ENCODE results near the gene CDKN2AIP.

The CDKN2AIP gene, protein sequence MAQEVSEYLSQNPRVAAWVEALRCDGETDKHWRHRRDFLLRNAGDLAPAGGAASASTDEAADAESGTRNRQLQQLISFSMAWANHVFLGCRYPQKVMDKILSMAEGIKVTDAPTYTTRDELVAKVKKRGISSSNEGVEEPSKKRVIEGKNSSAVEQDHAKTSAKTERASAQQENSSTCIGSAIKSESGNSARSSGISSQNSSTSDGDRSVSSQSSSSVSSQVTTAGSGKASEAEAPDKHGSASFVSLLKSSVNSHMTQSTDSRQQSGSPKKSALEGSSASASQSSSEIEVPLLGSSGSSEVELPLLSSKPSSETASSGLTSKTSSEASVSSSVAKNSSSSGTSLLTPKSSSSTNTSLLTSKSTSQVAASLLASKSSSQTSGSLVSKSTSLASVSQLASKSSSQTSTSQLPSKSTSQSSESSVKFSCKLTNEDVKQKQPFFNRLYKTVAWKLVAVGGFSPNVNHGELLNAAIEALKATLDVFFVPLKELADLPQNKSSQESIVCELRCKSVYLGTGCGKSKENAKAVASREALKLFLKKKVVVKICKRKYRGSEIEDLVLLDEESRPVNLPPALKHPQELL

GRCh38 chr4:183444214-183445096 is at the start of gene CDKN2AIP:
CDKN2AIP (plus strand) TSS chr4:183444636; CDS start chr4:183444798, 162 bp downstream.
- Mint-ChIP-seq H3K36me3 (ENCODE audit: low read depth) (peaks cover 51% of the 10 kb centered on the region), H3K4me3 (peak within 1 kb of the TSS; percentile 94), H3K27ac (peak within 1 kb of the TSS; percentile 96), H3K4me1 (ENCODE audit: low read depth) (peaks cover 42% of the 10 kb centered on the region), H3K27me3 (no peaks in the 10 kb centered on the region), H3K9me3 (no peaks in the 10 kb centered on the region)
- DNase-seq: peak; percentile 96

DNA sequence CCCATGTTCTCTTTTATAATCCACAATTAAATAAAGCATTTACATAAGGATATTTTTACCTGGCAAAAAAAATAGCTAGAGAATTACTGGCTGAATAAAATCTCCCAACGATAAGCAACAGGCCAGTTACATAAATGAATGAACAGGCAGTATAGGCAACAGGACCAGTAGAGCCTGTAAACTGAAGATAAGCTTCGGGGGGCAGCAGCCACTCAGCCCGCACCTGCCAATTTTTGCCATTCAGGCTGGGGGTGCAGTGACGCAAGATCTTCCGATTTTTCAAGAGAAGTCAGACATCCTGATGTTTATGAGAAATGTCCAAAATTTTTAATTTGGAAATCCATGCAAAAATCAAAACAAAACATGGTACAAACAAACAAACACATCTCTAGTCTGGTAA is 49.0 kb upstream of the CDKN2AIP start:
- H3K9me3 Mint-ChIP-seq: no peaks in the 10 kb centered on the region
- H3K27me3 Mint-ChIP-seq: peaks cover 14% of the 10 kb centered on the region
- H3K36me3 Mint-ChIP-seq (ENCODE audit: low read depth): no peaks in the 10 kb centered on the region
- H3K27ac Mint-ChIP-seq: no peak overlapping the region
- H3K4me3 Mint-ChIP-seq: no peak overlapping the region
- H3K4me1 Mint-ChIP-seq (ENCODE audit: low read depth): peaks cover 31% of the 10 kb centered on the region
- no peak for DNase-seq

GRCh38 chr4:183396227-183396637 is 48.2 kb upstream of the CDKN2AIP start:
- H3K27me3 Mint-ChIP-seq: peaks cover 14% of the 10 kb centered on the region
- no peak for DNase-seq
- H3K9me3 Mint-ChIP-seq: no peaks in the 10 kb centered on the region
- peaks cover 31% of the 10 kb centered on the region for H3K4me1 Mint-ChIP-seq (ENCODE audit: low read depth)
- H3K27ac Mint-ChIP-seq: no peak overlapping the region
- no peaks in the 10 kb centered on the region for H3K36me3 Mint-ChIP-seq (ENCODE audit: low read depth)
- no peak overlapping the region for H3K4me3 Mint-ChIP-seq

- Mint-ChIP-seq H3K9me3 (no peaks in the 10 kb centered on the region), H3K4me3 (peak overlapping the region; percentile 72), H3K36me3 (ENCODE audit: low read depth) (no peaks in the 10 kb centered on the region), H3K4me1 (ENCODE audit: low read depth) (peaks cover 30% of the 10 kb centered on the region), H3K27me3 (peaks cover 14% of the 10 kb centered on the region), H3K27ac (peak overlapping the region; percentile 74)
- no peak for DNase-seq
Measured at GRCh38 chr4:183397741-183398297, 46.6 kb upstream of the CDKN2AIP start.

DNA sequence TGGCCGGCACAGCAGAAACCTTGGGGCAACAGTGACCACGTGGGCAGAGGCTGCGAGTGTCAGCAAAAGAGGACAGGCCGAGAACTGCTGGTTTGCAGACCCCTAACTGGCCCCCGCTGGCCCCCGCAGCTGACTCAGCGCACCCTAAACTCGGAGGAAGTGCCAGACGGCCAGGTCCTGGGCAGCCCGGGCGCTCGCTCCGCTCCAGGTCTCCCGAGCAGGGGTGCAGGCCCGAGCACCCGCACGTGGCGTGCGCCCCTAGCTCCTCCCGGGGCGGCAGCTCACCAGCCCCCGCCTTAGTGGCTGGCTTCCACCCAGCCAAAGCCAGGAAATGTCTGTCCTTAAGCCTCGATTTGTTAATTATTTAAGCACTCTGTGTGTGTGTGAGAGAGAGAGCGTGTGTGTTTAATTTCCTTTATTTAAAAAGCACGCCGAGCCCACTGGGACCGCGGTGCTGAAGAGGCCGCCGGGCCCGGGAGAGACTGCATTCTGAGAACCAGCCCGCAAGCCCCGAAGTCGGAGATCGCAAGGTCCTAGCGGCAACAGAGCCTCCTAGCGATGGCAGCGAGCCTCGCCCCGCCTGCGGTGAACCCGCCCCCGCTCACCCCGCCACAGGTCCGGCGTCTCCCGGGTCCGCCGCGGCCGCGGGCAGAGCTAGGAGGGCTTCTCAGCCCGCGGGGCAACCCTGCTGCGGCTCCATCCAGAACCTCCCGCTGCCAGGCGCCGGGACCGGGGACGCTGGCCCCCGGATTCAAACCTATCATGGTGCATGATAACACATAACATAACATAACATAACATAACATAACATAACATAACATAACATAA is 45.9 kb upstream of the CDKN2AIP start:
- Mint-ChIP-seq H3K27ac (peak overlapping the region; percentile 86), H3K27me3 (peaks cover 14% of the 10 kb centered on the region), H3K9me3 (no peaks in the 10 kb centered on the region)

GRCh38 chr4:183399126-183399522 is 45.3 kb upstream of the CDKN2AIP start:
- Mint-ChIP-seq H3K9me3 (no peaks in the 10 kb centered on the region), H3K4me3 (peak overlapping the region; percentile 72), H3K36me3 (ENCODE audit: low read depth) (no peaks in the 10 kb centered on the region), H3K27me3 (peaks cover 14% of the 10 kb centered on the region), H3K4me1 (ENCODE audit: low read depth) (peaks cover 32% of the 10 kb centered on the region), H3K27ac (no peak overlapping the region)
- DNase-seq: peak; percentile 35

More for the DNA sequence above, 45.9 kb upstream of the CDKN2AIP start:
- Mint-ChIP-seq H3K4me1 (ENCODE audit: low read depth) (peaks cover 32% of the 10 kb centered on the region), H3K4me3 (peak overlapping the region; percentile 72), H3K36me3 (ENCODE audit: low read depth) (no peaks in the 10 kb centered on the region)
- peak; percentile 80 for DNase-seq

- no peak for DNase-seq
- Mint-ChIP-seq H3K36me3 (ENCODE audit: low read depth) (no peaks in the 10 kb centered on the region), H3K4me1 (ENCODE audit: low read depth) (peaks cover 32% of the 10 kb centered on the region), H3K9me3 (no peaks in the 10 kb centered on the region), H3K27ac (no peak overlapping the region), H3K4me3 (no peak overlapping the region), H3K27me3 (peaks cover 14% of the 10 kb centered on the region)
Measured at GRCh38 chr4:183399616-183400015, 44.8 kb upstream of the CDKN2AIP start.

- Mint-ChIP-seq H3K27me3 (peaks cover 14% of the 10 kb centered on the region), H3K36me3 (ENCODE audit: low read depth) (no peaks in the 10 kb centered on the region), H3K27ac (no peak overlapping the region), H3K4me1 (ENCODE audit: low read depth) (peaks cover 32% of the 10 kb centered on the region), H3K9me3 (no peaks in the 10 kb centered on the region), H3K4me3 (no peak overlapping the region)
- DNase-seq: no peak
Measured at GRCh38 chr4:183400035-183400434, 44.4 kb upstream of the CDKN2AIP start.

GRCh38 chr4:183401473-183401872 is 43.0 kb upstream of the CDKN2AIP start:
- no peak for DNase-seq
- Mint-ChIP-seq H3K27ac (no peak overlapping the region), H3K4me3 (no peak overlapping the region), H3K9me3 (no peaks in the 10 kb centered on the region), H3K4me1 (ENCODE audit: low read depth) (peaks cover 29% of the 10 kb centered on the region), H3K36me3 (ENCODE audit: low read depth) (no peaks in the 10 kb centered on the region), H3K27me3 (peaks cover 14% of the 10 kb centered on the region)

DNA sequence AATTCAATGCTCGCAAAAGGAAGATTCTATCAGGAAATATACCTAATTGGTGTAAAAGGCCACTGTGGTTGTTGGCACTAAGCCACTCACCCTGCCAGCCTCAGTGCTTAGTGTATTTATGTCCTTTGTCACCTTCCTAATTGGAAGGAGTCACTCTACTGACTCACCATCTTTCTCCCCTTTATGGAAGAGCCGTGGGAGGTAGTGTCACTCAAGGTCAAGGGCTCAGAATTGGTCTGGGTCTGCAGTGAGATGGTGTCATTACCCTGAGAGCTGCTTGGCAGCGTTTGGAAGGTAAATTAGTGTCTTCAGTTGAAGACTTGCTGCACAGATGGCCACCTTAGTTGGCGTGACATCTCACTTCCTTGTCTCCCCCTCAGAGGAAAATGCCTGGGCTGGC is 41.7 kb upstream of the CDKN2AIP start:
- DNase-seq: no peak
- H3K4me1 Mint-ChIP-seq (ENCODE audit: low read depth): peaks cover 22% of the 10 kb centered on the region
- no peak overlapping the region for H3K4me3 Mint-ChIP-seq
- no peaks in the 10 kb centered on the region for H3K9me3 Mint-ChIP-seq
- no peak overlapping the region for H3K27ac Mint-ChIP-seq
- peaks cover 12% of the 10 kb centered on the region for H3K27me3 Mint-ChIP-seq
- no peaks in the 10 kb centered on the region for H3K36me3 Mint-ChIP-seq (ENCODE audit: low read depth)

GRCh38 chr4:183403486-183403885 is 41.0 kb upstream of the CDKN2AIP start:
- peaks cover 12% of the 10 kb centered on the region for H3K27me3 Mint-ChIP-seq
- no peak for DNase-seq
- H3K36me3 Mint-ChIP-seq (ENCODE audit: low read depth): no peaks in the 10 kb centered on the region
- no peak overlapping the region for H3K4me3 Mint-ChIP-seq
- no peaks in the 10 kb centered on the region for H3K9me3 Mint-ChIP-seq
- H3K27ac Mint-ChIP-seq: no peak overlapping the region
- H3K4me1 Mint-ChIP-seq (ENCODE audit: low read depth): peaks cover 19% of the 10 kb centered on the region

- DNase-seq: no peak
- no peak overlapping the region for H3K4me3 Mint-ChIP-seq
- no peak overlapping the region for H3K27ac Mint-ChIP-seq
- peaks cover 11% of the 10 kb centered on the region for H3K27me3 Mint-ChIP-seq
- H3K9me3 Mint-ChIP-seq: no peaks in the 10 kb centered on the region
- H3K36me3 Mint-ChIP-seq (ENCODE audit: low read depth): no peaks in the 10 kb centered on the region
- H3K4me1 Mint-ChIP-seq (ENCODE audit: low read depth): peaks cover 16% of the 10 kb centered on the region
Measured at GRCh38 chr4:183403961-183404360, 40.5 kb upstream of the CDKN2AIP start.

DNA sequence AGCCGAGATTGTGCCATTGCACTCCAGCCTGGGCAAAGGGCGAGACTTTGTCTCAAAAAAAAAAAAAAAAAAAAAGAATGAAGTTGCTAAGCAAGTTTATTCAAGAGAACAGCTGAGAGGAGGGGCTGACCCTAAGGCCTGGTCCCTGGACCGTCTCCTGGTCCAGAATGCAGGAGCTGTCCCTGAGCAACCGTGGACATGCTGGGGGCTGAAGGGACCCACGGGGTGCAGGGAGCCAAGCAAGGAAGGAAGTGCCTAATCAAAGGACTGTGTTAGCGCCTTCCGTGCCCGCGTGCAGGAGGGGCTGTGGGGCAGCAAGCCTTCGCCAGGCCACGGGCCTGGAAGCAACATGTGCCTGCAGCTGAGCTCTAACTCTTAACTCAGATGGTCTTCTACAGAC is 39.1 kb upstream of the CDKN2AIP start:
- Mint-ChIP-seq H3K9me3 (no peaks in the 10 kb centered on the region), H3K27me3 (peaks cover under 1% of the 10 kb centered on the region), H3K27ac (no peak overlapping the region), H3K4me3 (no peak overlapping the region), H3K4me1 (ENCODE audit: low read depth) (peaks cover 14% of the 10 kb centered on the region), H3K36me3 (ENCODE audit: low read depth) (no peaks in the 10 kb centered on the region)
- no peak for DNase-seq

Measured in activated T-cell treated with anti-CD3 and anti-CD28 coated beads, Interleukin-2, amount 50 U/mL, for 24 hours (primary cell).